ENCODE data around the gene ALX1.

The ALX1 gene

DNA sequence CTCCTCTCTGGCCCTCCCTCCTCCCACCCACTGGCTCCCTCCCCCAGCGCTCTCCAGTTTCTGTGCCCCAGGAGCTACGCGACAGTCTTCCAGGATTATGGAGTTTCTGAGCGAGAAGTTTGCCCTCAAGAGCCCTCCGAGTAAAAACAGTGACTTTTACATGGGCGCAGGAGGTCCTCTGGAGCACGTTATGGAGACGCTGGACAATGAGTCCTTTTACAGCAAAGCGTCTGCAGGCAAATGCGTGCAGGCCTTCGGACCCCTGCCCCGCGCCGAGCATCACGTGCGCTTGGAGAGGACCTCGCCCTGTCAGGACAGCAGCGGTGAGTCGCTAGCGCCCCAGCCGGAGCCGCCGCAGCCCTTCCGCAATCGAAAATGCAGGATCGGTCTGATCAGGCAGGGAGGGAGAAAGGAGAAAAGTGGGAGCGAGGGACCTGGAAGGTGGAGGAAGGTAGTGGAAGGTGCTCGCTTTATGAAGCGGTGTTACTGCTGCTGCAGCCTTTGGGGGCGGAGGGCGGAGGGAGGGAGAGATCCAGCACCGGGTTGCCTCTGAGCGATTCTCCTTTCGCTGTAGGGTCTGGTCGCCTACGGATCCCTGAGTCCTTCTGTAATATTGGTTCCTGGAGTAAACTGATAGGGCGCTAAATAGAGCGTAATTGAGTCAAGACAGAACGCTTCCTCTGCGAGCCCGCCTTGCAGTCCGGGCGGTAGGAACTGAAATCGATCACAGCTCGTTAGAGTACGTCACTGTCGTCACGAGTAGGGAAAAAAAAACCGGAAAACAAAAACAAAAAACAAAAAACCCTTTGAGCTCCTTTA, at the start of gene ALX1:
Gene ALX1 (plus strand): TSS at position 56 of the 819 bp plus-strand sequence. CDS start 42 bp downstream, at position 98.
- no peak for DNase-seq (ENCODE audit: low spot score)

- DNase-seq (ENCODE audit: low spot score), result no peak
Measured at GRCh38 chr12:85237327-85237726, 42.7 kb upstream of the ALX1 start.

DNA sequence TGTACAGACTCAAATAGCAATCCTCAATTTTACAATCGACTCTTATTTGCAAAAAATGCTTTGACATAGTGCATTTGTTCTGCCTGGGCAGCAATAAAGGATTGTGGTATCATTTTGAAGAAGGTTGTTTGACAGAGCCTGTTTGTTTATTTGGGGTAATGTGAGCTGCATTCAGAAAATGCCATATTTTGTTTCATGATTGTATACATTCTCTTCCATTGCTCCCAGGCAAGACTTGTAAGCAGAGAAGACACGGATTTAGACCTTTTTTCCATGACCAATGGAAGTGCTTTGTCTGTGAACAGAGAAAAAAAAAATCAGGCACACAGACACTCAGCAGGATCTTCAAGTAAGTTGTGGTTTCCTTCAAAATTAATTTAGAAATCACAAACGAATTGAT, 35.5 kb upstream of the ALX1 start:
- no peak for DNase-seq (ENCODE audit: low spot score)

DNA sequence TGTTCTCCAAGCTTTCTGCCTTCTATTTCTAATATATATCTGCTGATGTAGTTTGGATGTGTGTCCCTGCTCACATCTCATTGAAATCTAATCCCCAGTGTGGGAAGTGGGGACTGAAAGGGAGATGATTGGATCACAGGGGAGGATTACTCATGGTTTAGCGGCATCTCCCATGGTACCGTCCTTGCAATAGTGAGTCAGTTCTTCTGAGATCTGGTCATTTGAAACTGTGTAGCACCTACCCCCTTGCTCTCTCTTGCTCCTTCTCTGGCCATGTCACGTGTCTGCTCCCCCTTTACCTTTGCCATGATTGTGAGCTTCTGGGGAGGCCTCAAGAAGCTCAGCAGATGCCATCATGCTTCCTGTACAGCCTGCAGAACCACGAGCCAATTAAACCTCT, 26.2 kb upstream of the ALX1 start:
- DNase-seq (ENCODE audit: low spot score), result no peak

GRCh38 chr12:85257671-85258070, 22.3 kb upstream of the ALX1 start:
- no peak for DNase-seq (ENCODE audit: low spot score)

- no peak for DNase-seq (ENCODE audit: low spot score)
Measured at GRCh38 chr12:85260447-85260846, 19.6 kb upstream of the ALX1 start.

DNA sequence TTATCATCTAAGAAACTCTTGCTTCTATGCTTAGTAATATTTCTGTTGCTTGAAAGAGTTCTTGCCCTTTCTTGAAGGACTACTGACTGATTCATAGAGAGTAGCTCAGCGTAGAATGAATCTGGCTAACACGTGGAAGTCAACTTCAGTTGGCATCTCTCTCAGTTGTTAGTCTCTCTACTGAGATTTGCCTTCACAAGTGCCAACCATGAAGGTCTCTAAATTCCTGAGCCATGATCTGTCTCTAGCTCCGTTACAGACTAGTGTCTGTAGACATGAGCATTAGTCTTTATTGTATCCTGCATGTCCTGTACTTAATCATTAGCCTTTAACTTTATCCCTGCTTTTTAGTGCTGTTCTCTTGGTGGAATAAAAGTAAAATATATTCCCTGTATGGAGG, 19.1 kb upstream of the ALX1 start:
- DNase-seq (ENCODE audit: low spot score), result no peak

DNA sequence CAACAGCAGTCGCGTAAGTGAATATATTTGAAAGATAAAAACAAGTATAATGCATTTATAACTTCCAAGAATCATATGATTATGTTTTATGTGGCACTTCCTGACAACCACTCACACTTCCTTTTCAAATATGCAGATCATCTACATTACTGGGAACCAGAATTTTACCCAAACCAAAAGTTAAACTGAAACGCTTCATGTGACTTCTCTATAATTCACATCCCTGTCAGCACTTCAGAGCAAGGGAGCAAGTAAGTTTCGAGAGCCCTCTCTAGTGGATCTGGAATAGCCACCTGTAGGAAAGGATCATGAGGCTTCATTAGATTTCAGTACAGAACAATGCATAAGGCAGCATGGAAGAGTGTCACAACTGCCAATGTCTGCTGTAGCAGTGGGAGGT, 13.7 kb upstream of the ALX1 start:
- DNase-seq (ENCODE audit: low spot score), result no peak

DNA sequence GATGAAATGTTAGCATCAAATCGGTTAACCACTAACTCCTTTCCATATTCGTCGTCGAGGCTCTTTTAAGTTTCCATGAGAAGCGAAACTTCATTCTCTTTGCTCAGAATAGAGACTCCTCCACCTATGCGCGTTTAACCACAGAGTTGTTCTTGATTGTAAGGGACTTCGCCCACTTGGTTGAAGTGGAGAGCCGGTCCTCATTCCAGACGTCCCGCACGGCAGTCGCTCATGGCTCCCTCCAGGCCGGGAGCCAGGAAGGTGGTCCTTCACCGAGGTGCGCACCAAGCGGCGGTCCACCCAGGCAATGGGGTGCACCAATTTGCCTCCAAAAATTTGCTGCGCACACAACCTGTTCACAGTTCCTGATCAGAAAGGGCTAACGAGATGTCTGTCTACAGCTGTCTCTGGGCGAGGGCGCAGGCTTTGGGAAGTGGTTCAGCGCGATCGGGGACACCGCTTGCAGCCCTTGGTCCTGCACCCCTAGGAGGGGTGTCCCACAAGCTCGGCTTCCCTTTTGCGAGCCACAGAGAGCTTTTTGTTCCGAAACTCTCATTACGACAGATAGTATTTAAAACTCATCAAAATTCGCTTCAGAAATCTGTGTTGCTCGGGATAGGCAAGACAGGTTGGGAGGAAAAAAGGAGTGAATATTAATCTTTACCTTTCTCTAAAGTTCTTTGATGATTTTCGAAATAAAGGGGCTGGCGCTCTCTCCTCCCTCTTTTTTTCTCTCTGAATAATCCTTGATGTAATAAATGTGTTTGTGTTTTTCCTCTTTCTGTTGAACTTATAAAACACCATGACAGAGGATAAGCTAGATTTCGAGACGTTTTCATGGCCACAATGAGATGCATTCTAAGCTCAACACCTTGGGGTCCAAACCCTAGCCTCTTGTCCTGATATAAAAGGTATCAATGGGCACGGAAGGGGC, 6.4 kb upstream of the ALX1 start:
- no peak for DNase-seq (ENCODE audit: low spot score)

GRCh38 chr12:85274315-85274651, 5.7 kb upstream of the ALX1 start:
- DNase-seq (ENCODE audit: low spot score), result no peak

DNA sequence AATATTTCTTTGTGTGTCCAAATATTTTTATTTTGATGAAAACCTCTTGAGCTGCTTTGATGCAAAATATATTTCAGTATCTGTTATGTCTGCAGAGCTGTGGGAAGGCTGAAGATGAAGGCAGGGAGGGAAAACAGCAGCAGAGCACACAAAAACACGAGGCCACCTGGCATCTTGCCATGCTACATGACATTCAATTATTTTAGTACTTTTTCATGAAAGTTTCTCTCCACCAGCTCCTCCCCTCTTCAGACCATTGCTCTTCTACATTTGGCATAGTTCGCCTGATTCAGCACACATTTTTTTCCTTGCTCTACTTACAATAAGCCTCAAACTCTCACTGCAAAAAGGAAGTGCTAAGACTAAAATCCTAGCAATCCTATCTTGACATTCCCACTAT, 4.6 kb upstream of the ALX1 start:
- DNase-seq (ENCODE audit: low spot score), result no peak

DNA sequence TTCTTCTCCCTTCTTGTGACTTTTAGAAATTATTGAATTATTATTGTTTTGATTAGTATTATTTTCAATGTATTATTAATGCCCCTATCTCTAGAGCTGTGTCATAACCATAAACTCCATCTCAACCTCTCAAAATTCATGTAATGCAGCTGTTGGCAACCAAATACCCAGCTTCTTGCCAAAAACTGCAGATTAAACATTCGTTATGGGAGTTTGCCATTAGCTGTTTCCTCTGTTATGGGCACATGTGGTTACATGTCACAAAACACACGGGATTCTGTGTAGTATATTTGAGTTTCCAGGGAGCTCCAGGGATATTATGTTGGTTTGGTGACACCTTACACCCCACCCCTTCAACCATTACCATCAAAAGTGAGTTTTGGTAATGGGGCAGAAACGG, 2.8 kb upstream of the ALX1 start:
- DNase-seq (ENCODE audit: low spot score), result no peak

GRCh38 chr12:85277900-85278597, 2.0 kb upstream of the ALX1 start:
- no peak for DNase-seq (ENCODE audit: low spot score)

GRCh38 chr12:85278598-85279448, 1.2 kb upstream of the ALX1 start:
- no peak for DNase-seq (ENCODE audit: low spot score)

DNA sequence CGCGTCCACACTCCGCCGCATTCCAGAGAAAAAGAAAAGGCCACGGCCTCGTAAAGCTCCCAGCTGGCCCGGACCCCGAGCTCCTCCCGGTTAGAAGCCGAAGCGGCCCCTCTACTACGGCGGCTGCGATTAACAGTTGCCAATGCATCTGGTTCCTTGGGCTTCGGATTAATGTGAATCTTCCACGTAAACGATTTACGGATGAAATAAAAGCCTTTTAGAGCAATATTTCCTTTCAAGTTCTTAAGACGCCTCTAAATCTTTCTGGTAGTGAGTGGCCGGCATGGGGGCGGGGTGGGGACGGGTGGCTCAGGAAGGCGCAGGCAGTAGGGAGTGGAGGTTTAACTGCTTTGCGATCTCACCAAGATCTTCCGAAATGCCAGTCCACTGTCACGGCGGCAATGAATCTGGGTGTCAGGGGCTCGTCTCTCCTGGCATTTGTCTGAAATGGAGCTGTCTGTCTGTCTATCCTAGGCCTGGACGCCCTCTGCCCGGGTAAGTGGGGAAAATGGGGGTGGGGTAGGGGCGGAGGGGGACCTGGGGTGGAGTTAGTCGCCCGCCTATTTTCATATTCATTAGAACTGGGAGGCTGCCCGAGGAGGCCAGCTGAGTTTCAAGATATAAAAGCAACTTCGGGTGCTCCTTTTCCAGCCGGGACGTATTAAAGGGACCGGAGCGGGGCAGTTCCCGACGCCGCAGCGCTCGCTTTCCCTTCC, 413 bp upstream of the ALX1 start:
- no peak for DNase-seq (ENCODE audit: low spot score)

GRCh38 chr12:85280984-85281630, 1.1 kb downstream of the ALX1 start:
- no peak for DNase-seq (ENCODE audit: low spot score)

GRCh38 chr12:85281636-85282312, 1.8 kb downstream of the ALX1 start:
- no peak for DNase-seq (ENCODE audit: low spot score)

DNA sequence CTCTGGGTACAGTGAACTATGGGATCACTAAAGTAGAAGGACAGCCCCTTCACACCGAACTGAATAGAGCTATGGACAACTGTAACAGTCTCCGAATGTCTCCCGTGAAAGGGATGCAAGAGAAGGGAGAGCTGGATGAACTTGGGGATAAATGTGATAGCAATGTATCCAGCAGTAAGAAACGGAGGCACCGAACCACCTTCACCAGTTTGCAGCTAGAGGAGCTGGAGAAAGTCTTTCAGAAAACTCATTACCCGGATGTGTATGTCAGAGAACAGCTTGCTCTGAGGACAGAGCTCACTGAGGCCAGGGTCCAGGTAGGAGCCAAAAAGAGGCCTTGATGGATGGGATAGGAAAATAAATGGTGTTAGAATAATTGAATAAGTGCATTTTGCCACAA, 3.5 kb downstream of the ALX1 start:
- no peak for DNase-seq (ENCODE audit: low spot score)

GRCh38 chr12:85296362-85296761, 16.3 kb downstream of the ALX1 start:
- DNase-seq (ENCODE audit: low spot score), result no peak

- no peak for DNase-seq (ENCODE audit: low spot score)
Measured at GRCh38 chr12:85299053-85299452, 19.0 kb downstream of the ALX1 start.
